ENCODE results near the gene FHAD1.
A peak's percentile ranks its signal among the peaks of the same experiment; 100 is the strongest.

FHAD1 gene

DNA sequence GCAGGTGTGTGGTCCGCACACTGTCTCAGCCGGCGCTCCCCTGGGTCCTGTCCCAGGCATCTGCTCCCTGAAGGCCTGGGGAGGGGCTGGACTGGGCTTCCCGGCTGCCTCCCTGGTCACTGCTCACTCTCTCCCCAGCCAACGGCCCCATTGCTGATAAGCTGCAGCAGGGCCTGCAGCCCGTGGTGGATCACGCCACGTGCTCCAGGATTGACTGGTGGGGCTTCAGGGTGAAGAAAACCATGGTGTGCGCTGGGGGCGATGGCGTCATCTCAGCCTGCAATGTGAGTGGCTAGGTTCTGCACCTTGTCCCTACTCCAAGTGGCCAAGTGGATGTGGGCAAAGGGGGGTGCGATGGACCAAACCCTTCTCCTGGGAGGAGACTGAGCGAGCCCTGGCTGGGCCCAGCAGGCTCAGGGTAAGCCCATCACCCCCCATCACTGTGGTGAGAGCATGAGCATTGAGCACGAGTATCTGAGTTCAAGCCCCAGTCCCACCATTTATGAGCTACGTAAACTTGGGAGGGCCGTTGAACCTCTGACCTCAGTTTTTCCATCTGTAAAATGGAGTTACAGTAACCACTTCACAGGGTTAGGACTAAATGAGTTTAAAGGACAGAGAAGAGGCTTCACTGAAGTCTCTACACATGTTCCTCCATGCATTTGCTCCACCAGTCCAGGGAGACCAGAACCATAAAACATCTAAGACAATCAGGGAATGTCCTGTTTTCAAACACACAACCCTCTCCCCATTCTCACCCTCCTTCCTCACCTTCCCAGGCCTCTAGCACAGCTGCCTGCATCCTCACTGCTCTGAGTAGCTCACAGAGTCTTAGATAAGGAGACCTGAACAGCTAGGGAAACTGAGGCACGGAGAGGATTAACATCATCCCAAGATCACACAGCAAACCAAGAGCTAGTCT is 197.7 kb downstream of the FHAD1 start:
- DNase-seq = no peak

DNA sequence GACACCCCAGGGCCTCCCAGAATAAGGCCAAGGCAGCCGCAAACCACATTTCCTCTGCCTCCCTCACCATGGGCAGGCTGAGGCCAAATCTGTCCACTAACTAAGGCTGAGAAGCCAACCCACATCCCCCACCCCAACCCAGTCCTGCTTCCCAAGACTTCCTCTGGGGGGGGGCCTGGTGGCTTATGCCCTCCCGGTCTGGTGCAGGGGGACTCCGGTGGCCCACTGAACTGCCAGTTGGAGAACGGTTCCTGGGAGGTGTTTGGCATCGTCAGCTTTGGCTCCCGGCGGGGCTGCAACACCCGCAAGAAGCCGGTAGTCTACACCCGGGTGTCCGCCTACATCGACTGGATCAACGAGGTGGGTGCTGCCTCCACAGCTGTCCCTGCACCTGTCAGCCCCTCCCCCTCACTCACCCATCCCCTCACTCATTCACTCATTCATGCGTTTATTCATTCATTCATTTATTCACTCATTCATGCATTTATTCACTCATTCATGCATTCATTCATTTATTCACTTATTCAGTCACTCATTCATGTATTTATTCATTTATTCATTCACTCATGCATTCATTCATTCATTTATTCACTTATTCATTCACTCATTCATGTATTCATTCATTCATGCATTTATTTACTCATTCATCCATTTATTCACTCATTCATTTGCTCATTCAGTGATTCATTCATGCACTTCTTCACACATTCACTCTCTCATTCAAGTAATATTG is 198.5 kb downstream of the FHAD1 start:
- peak; percentile 62 for DNase-seq

DNA sequence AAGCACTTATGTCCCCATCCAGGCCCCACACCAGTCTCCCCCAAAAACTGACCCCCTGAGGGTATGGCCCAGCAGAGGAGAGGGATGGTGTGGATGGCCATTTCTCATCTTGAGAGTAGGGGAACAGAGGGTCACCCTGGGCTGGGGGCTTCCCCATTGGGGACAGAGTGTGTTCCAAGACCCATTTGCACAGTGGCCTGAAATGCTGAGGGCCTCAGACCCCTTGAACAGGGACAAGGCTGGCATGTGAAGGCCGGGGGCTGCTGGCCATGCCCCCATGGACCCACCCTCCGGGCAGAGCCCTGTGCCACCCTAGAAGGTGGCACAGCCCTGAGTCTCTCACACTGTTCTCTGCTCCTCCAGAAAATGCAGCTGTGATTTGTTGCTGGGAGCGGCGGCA is 199.2 kb downstream of the FHAD1 start:
- DNase-seq = no peak

All from GDM1 (cell line).